SKM-1 treated with dmso at 0.1 percent for 144 hours (cell line): ENCODE measurements around the gene IRX6.
A peak's percentile ranks its signal among the peaks of the same experiment; 100 is the strongest.

Experiments
- DNase-seq: peaks from one replicate; lab custom pipeline; 2025; ENCODE audit not compliant: unreplicated experiment; lab: John Stamatoyannopoulos, UW

The IRX6 gene

DNA sequence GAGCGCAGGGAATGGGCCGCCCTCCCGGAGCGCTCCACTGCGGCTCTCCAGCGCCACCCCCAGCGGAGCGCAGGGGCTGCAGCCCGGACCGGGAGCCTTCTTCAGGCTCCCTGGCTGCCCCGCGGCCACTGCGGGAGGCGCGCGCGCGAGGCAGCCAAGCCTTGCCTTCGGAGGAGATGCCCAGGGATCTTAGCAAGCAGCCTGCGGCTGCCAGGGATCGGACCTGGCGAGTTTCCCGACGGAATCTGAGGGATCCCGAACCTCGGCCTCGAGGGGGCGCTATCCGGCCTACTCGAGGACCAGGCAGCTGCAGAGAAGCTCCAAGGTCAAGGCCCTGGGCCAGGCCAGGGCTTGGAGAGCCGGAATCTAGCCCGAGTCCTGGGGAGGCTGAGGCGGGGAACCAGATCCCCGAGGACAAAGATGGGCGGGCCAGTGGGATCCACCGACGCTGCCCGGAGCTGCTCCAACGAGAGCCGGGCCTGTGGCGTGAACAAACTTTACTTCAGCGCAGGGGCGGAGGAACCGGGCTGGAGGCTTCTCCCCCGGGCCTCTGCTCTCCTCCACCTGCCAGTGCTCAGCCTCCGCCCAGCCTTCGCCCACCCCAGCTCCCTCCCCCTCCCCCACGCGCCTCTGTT lies at the start of gene IRX6:
Gene IRX6, plus strand, starts transcription at position 567 of the 635 bp plus-strand sequence. CDS start 889 bp downstream, outside the sequence.
- DNase-seq, result no peak

DNA sequence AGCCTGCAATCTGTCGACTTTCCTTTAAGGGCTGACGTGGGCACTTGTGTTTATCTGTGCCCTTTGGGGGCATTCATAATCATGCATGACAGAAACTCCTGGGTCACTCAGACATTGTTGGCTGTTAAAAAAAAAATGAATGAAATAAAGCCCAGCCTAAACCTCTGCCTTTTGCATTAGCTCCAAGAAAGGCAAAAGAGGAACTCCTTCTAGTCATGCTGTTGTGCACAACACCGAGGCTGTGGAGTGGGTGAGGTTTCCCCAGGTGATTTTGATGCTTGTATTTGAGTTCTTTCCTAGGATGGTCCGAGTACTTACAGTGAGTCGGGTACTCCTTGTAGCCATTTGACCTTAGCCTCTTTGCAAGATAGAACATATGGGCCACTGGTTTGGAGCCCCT lies 49.6 kb upstream of the IRX6 start:
- DNase-seq, result no peak

DNA sequence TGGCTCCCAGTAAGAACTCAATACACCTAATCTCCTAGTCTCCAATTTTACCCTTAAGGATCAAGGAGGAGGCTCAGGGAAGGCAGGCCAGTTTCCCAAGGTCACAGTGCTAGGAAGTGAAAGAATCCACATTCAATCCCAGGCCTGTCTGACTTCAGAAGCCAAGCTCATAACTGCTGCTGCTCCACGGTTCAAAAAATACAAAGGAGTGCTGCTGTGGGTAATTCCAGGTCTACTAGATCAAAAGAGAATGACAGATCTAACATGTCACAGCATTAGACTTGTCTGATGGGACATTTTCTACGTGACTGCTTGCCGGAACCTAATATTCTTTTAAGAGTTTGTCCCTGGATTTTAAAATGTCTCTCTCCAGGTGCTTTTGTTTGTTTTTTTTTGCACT lies 48.8 kb upstream of the IRX6 start:
- DNase-seq, result no peak

DNA sequence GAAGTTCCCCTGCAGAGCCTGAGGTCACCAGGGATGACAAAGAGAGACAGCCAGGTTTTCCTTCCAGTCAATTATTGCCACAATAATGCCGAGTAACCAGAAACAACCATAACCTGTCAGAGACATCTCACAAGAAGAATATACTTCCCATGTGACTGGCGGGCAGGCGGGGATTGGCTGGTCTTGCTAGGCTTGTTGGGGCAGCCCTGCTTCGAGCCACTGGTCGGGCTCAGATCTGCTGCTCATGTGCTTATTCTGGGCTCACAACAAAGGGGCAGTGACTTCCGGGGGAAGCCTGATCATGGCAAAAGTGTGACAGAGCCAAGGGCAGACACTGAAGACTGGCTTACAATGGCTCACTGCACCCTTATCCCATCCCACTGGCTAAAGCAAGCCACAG lies 48.1 kb upstream of the IRX6 start:
- no peak for DNase-seq

DNA sequence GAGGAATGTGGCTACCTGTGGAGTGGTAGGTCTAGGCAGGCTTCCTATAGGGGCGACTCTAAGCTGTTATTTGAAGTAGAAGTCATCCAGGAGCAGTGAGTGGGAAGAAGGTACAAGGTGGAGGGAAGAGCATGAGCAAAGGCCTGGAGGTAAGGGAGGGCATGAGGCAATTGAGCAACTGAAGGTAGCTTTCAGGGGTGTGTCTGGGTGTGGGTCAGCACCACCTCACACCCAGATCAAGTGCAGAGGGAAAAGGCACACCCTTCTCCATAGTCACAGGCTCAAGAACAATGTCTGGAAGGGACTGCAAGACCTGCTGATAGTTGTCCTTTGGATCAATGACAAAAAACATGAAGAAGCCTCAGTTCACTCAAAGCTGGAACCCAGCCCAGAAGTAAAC lies 46.5 kb upstream of the IRX6 start:
- no peak for DNase-seq

DNA sequence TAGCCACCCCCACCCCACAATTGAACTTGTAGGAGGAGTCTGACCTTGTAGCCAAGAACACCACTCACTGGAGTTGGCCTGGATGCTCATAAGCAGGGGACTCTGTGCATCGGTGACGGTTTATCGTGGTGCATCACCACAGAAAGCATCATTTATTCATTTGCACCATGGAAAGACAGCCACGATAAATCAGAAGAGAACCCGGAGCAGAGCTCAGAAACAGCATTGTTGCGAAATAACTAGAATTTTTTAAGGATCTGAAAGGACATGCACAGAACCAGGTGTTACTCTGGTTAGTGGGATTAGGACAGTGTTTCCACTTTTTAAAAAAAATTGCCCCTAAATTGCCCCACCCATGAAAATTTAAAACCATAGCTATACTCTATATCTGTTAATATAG lies 44.4 kb upstream of the IRX6 start:
- no peak for DNase-seq

DNA sequence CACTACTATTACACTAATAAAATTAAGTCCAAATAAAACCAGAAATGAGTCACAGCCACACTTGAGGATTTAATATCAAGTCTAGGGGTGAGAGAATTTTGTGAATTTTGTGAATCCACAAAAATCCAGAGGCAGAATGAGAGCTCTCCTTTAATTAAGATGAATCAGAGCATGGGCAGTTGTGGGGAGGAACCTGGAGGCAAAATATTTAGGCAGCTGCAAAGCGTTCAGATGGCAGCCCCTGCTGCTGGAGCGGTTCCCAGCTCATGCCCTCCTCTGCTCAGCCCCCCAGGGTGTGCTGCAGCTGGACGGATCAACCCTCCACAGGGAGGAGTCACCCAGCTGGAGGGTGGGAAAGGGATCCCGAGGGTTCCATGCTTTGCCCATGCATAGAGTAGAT lies 43.4 kb upstream of the IRX6 start:
- DNase-seq, result no peak

DNA sequence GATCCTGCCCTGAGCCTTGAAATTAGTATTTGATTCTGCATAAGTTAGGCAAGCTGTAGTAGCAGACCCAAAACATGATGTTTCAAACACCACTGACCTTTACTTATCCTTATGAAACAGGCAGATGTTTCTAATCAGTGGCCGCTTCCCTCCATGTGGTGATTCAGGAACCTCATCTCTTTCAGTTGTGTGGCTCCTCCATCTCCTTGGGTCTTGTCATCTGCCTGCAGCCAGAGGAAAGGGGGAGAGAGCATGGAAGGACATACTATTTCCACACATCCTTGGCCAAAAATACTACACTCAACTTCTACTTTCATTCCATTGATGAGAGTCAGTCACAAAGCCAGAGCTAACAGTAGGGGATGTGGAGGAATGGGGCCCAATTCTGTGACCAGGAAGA lies 41.6 kb upstream of the IRX6 start:
- peak; percentile 47 for DNase-seq

DNA sequence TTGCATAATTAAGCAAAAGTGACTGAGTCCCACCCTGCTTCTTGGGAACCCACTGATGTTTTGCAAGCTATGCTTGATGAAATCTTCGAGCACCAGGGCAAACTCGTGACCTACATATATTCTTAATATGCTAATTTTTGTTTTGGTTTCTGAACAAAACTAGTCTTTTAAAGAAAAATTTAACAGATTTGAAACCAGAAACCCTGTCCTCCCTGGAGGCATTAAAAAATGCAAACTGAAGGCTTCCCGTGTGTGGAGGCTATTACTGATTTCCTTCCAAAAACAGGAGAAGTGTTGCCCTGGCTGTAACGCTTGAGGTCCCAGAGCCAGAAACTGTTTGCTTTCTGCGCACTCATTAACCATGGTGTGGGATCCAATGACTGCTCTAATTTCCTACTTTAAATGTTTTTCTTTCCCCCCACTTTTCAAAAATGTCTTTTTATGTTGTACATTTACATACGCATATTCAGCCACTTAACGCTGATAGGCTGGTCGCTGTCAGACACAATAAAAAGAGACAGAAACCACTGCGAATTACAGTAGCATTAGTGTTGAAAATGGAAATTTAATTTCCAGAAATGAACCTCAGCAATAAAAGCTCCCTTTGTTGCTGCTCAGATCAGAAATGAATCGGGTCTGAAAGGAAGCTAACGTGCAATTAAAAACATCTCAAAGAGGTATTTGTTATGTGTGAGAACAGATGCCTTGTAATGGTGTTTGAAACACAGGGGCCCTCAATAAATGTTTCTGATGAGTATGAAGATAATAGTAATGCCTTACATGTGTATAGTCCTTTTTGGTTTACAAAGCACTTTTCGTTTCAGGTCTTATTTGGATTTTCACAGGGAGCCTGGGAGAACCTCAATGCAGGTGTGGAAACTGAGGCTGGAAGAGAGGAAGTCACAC lies 39.9 kb upstream of the IRX6 start:
- no peak for DNase-seq

DNA sequence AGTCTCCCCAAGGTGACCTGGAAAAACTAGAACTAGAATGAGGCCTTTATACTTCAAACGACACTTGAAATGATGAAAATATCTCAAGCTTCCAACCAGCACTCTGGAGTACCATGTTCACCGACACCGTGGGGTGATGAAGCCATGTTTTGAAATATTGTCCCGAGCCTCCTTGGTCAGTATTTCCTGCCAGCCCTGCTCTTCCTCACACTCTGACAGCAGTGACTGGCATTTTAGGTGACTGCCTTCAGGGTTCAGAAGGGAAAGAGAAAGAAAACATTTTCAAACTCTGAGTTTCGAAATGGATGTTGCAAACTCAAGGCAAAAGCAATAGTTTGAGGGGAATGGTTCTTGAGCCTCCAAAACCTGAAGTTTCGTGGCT lies 39.3 kb upstream of the IRX6 start:
- peak; percentile 24 for DNase-seq

DNA sequence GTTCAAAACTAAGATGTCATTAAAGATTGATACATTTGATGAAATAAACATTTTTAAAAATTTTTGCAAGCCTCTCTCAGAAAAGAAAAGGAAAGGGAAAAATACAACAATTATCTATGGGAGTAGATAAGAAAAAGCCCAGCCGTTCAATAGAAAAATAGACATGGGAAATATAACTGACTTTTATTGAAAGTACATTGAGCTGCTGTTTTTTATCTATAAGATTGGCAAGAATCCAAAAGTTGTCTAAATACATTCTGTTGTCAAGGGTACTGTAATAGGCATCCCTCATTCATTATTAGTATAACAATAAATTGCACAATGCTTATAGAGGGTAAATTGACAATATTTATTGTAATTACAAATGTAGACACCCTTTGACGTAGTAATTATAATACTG lies 38.4 kb upstream of the IRX6 start:
- DNase-seq, result no peak

DNA sequence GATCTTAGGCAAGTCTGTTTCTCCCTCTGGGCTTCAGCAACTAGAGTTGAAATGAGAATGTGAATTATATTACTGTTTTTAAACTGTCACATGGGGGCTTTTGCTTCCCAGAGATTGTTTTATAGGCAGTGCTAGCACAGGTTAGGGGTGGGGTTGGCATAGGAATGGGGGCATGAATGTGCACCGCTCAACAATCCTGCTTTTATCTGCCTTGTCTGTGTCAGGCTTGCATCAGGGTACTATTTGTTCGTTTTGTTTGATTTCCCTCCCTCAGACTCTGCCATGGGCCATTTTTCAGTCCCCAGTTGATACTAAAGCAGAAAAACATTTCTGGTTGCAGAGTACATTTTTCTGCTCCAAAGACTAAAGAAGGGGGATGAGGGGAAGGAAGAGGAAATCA lies 34.6 kb upstream of the IRX6 start:
- DNase-seq, result no peak

DNA sequence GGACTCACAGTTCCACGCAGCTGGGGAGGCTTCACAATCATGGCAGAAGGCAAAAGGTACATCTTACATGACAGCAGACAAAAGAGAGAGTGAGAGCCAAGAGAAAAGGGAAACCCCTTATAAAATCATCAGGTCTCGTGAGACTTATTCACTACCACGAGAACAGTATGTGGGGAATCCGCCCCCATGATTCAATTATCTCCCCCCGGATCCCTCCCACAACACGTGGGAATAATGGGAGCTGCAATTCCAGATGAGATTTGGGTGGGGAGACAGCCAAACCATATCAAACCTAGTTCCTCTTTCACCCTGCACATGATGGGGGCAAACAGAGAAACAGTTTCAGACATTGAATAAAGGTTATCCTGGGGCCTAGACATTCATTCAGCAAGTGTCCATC lies 32.2 kb upstream of the IRX6 start:
- DNase-seq, result no peak

DNA sequence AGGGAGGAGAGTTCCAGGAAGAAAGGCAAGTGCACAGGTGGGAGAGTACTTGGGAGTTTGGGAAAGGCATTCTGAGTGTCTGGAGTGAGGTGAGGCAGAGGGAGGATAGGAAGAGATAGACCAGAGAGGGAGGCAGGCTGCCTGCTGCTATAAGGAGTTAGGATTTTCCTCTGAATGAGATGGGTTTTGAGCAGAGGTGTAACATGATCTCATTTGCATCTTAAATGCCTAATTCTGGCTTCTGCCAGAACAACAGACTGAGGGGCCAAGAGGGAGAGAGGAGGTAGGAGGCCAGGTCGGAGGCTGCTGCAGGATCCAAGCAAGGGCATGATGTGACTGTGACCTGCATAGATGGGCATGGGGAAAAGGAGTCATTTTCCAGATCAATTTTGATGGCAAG lies 31.5 kb upstream of the IRX6 start:
- DNase-seq, result no peak

DNA sequence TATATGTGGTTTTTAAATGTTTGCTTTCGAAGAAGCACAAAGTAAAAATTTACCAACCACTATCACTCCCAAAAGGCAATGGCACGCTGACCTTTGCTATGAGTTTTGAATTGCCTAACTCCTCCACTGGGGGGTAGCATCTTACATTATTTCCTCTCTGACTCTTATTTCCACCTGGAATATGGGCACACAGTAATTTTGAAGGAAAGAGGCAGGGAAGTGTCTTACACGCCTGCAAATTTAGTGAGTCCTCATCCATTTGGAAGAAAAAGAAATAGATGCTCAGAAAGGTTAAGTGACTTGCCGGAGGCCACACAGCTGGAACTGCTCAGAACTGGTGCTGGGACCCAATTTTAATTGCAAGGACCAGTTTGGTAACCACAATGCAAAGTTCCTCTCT lies 29.9 kb upstream of the IRX6 start:
- DNase-seq, result no peak

DNA sequence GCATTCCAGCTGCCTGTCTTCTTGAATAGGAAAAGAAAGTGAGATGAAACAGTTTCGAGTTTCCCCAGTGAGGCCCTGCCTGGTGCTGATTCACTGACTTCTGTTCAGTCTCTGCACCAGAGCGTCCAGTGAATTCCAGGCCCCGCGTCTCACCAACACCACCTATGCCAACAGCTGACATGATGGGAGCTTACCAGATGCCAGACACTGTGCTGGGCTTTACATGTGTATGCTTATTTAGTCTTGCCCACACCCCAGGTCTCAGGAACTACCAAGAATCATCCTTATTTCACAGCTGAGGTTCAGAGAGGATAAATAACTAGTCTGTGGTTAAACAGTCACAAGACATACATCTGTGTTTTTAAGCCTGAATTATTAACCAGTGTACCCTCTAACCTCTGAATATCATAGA lies 29.1 kb upstream of the IRX6 start:
- DNase-seq, result no peak

DNA sequence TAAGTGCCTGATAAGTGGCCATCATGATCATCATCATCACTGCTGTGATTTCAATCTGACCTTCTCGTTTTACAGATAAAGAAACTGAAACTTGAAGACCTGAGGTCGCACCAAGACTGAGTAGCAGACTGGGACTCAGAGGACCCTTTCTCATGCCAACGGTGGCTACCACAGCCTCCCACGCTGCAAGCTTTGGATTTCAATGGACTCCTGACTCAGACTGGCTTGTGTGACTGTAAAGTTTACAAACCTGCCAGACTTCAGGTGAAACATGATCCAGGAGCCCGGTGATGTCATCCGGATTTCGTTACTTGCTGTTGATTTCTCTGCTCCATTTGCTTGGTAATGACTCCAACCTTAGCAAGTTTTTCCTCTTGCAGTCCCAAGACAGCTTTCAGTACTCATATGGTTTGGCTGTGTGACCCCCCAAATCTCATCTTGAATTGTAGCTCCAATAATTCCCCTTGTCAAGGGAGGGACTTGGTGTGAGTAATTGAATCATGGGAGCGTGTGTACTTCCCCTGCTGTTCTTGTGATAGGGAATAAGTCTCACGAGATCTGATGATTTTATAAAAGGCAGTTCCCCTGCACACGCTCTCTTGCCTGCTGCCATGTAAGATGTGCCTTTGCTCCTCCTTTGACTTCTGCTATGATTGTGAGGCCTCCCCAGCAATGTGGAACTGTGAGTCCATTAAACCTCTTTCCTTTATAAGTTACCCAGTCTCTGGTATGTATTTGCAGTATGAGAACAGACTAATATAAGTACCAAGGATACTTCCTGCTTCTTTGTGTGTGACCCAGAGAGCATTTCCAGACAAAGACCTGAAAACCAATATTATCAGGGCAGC lies 26.7 kb upstream of the IRX6 start:
- DNase-seq, result no peak

DNA sequence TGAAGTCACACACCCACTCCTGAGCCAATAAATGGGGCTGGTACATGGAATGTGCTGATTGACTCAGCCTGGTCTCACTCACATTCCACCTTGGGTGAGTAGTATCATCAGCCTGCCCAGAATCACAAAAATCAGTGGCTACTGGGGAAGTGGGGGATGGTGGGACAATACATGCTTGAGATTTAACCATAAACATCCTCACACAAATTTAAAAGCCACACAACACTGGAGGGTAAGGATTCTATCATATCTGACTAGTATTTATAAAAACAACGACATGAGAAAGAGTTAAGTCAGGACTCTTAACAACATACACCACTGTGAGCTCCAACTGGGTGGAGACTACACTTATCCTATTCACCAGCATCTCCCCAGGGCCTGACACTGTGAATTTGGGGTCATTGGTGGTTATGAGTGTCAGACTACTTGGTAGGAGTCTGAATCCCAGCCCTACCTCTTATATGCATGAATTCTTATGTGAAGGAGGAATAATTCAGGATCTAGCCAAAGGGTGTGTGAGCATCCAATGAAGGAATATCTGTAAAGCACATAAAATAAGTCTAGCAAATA lies 26.0 kb upstream of the IRX6 start:
- no peak for DNase-seq

DNA sequence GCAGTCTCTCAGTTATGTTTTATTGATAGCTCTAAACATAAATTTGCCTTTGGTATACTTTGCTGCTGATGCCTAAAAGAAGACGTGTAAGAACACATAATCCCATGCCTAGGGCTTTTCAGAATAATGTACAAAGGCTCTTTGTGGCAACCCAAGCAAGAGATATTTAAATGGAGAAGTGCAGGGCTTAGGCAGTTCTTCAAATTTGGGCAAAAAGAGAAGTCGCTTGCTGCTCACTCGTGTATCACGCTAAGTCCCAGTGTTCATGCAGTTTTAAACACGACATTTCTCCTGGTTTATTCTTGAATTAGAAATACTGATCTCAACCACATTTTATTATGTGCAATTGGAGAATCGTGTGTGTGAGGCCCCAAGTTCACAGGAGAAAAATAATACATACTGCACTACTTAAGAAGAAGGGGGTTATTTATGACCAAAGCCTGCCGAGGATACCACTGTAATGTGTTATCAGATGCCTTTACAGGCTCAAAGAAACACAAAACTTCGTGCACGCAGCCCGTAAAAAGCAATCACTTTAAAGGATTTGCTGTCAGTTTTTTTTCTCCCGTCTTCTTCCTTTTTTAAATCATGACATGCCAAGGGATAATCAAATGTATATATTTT lies 22.5 kb upstream of the IRX6 start:
- DNase-seq, result peak; percentile 50

DNA sequence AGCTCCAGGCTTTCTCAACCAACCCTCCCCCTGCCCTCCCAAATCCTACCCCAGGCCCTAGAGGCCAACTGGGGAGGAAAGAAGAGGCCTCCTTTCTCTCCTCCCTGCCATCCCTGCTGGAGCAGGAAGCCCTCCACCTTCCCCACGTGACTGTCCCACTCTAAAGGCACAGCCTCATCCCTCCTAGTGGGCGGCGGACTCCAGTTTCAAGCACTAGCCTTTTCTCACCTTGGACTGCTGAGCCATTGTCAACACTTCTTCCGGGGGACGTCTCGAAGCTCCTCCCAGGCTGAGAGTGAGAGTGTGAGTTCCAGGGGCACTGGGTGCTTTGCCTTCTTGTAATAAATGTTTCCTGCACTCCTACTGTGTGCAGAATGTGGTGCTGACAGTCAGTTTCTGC lies 21.4 kb upstream of the IRX6 start:
- DNase-seq, result no peak

DNA sequence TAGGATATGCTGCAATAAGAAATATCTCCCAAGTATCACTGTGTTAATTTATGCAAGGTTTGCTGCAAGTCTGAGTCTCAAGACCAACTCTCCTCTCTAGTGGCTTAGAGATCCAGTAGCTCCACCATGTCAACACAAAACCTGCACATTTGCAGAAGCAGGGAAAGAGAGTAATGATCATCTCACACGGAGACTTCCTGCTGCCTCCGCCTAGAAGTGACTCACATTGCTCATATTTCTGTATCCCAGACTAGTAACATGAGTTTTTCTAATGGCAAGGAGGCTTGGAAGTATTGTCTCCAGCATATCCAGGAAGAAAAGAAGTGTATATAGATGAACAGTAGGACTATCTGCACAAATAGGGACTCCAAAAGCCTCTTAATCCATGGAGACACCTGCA lies 15.0 kb upstream of the IRX6 start:
- no peak for DNase-seq
